RWPE2 (cell line): ENCODE results near the gene IRF2.

ENCODE experiments used
- ATAC-seq: fragments of 200-7000 bp; cut with Tn5 transposase; 3 replicates; pipeline ENCODE4 v1.9.1; 2021; ENCODE audit warnings: low read depth
- DNase-seq: peaks from one replicate; pipeline ENCODE4 v3.0.0-alpha.2; 2020; ENCODE audit warnings: low spot score
- H3K27ac ChIP-seq: fragments of 450-650 bp; 2 replicates; pipeline ENCODE4 v1.5.1; 2017; ENCODE audit warnings: mild to moderate bottlenecking; ENCODE audit not compliant: poor library complexity, severe bottlenecking
- H3K27me3 ChIP-seq: fragments of 250-450 bp; sonication (Bioruptor Pico); 2 replicates; pipeline ENCODE4 v1.5.1; 2021; ENCODE audit warnings: mild to moderate bottlenecking, moderate library complexity; ENCODE audit not compliant: insufficient read depth, poor library complexity, severe bottlenecking
- H3K36me3 ChIP-seq: fragments of 250-450 bp; sonication (Bioruptor Pico); 2 replicates; pipeline ENCODE4 v1.5.1; 2020; ENCODE audit warnings: low read depth, mild to moderate bottlenecking, moderate library complexity
- H3K4me1 ChIP-seq: fragments of 250-450 bp; sonication (Bioruptor Pico); 2 replicates; pipeline ENCODE4 v1.5.1; 2021; ENCODE audit warnings: mild to moderate bottlenecking, moderate library complexity; ENCODE audit not compliant: insufficient read depth, poor library complexity, severe bottlenecking
- H3K4me3 ChIP-seq: fragments of 250-450 bp; sonication (Bioruptor Pico); 2 replicates; pipeline ENCODE4 v1.5.1; 2021; ENCODE audit warnings: mild to moderate bottlenecking, moderate library complexity; ENCODE audit not compliant: severe bottlenecking
- H3K9me3 ChIP-seq: fragments of 250-450 bp; sonication (Bioruptor Pico); 2 replicates; pipeline ENCODE4 v1.5.1; 2021; ENCODE audit warnings: mild to moderate bottlenecking, moderate library complexity; ENCODE audit not compliant: severe bottlenecking
- TF ChIP-seq, protein P1 (sequence below): fragments of 450-650 bp; IDR thresholded peaks from one replicate; pipeline ENCODE4 v1.5.1; 2017; ENCODE audit warnings: mild to moderate bottlenecking, moderate library complexity; ENCODE audit not compliant: poor library complexity, severe bottlenecking

The IRF2 gene

DNA sequence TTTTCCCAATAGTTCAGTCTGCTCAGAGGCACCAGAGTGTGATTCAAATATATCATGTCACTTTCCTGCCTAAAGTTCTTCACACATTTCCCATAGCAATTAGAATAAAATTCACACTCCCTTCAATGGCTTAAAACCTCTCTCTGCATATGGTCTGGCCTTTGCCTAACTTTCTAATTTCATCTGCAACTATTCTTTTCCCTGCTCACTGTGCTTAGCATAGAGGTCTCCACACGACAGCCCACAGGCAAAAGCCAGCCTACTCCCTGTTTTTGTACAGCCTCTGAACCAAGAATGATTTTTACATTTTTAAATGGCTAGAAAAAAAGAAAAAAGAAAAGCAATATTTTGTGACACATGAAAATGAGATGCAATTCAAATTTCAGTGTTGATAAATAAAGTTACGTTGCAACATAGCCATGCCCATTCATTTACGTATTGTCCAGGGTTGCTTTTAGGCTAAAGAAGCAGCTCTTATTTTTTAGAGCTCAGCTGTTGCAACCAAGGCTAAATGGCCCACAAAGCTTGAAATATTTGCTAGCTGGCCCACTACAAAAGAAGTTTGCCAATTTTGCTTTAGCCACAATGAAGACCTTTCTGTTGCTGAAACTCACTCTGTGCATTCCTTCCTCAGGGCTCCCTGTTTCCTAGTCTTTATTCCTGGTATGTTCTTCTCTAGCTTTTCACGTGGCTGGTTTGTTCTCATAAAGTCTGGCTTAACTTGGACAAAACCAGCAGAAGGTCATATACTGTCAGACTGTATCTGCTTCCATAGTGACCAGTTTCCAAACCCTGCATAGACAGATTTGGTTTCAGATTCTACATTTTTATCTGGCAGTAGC is 26.6 kb upstream of the IRF2 start:
- H3K36me3 ChIP-seq, result no peaks in the 10 kb centered on the region
- TF ChIP-seq, protein P1, sequence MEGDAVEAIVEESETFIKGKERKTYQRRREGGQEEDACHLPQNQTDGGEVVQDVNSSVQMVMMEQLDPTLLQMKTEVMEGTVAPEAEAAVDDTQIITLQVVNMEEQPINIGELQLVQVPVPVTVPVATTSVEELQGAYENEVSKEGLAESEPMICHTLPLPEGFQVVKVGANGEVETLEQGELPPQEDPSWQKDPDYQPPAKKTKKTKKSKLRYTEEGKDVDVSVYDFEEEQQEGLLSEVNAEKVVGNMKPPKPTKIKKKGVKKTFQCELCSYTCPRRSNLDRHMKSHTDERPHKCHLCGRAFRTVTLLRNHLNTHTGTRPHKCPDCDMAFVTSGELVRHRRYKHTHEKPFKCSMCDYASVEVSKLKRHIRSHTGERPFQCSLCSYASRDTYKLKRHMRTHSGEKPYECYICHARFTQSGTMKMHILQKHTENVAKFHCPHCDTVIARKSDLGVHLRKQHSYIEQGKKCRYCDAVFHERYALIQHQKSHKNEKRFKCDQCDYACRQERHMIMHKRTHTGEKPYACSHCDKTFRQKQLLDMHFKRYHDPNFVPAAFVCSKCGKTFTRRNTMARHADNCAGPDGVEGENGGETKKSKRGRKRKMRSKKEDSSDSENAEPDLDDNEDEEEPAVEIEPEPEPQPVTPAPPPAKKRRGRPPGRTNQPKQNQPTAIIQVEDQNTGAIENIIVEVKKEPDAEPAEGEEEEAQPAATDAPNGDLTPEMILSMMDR, result no peak
- no peak for ATAC-seq
- no peaks in the 10 kb centered on the region for H3K27me3 ChIP-seq
- H3K27ac ChIP-seq, result no peak overlapping the region
- H3K4me1 ChIP-seq, result no peaks in the 10 kb centered on the region
- no peaks in the 10 kb centered on the region for H3K9me3 ChIP-seq
- no peak overlapping the region for H3K4me3 ChIP-seq
- no peak for DNase-seq

DNA sequence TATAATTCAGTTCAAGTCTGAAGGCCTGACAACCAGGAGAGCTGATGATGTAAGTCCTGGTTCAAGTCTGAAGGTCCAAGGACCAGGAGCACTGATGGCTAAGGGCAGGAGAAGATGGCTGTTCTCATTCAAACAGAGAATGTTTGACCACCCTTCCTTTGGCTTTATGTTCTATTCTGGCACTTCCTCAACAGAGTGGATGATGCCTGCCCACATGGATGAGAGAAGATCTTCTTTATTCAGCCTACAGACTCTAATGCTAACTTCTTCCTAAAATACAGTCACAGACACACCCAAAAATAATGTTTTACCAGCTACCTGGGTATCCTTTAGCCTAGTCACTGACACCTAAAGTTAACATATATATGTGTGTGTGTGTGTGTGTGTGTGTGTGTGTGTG is 25.6 kb upstream of the IRF2 start:
- Histone ChIP-seq H3K9me3 (no peaks in the 10 kb centered on the region), H3K4me1 (no peaks in the 10 kb centered on the region), H3K27ac (no peak overlapping the region), H3K4me3 (no peak overlapping the region), H3K27me3 (no peaks in the 10 kb centered on the region), H3K36me3 (no peaks in the 10 kb centered on the region)
- TF ChIP-seq, protein P1, result no peak
- no peak for ATAC-seq
- no peak for DNase-seq

DNA sequence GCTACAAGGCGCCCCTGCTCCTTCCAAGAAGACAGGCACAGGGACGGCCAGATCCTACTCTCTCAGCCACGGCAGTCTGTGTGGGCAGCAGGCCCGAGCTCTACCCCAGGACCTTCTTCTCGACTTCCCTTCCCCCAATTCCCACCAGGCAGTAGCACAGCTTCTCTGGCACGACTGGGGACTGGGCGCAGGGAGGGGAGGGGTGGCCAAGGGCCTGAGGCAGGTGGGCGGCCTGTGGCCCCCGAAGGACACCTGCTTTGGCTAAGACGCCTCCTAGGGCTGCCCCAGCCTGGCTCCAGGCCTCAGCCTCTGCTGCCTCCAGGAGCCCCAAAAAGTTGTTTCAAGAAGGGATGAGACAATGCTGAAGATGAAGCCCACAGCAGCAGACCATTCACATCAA is 24.2 kb upstream of the IRF2 start:
- Histone ChIP-seq H3K9me3 (no peaks in the 10 kb centered on the region), H3K4me1 (no peaks in the 10 kb centered on the region), H3K36me3 (no peaks in the 10 kb centered on the region), H3K4me3 (no peak overlapping the region), H3K27me3 (no peaks in the 10 kb centered on the region), H3K27ac (no peak overlapping the region)
- no peak for DNase-seq
- ATAC-seq, result no peak
- TF ChIP-seq, protein P1, result no peak

DNA sequence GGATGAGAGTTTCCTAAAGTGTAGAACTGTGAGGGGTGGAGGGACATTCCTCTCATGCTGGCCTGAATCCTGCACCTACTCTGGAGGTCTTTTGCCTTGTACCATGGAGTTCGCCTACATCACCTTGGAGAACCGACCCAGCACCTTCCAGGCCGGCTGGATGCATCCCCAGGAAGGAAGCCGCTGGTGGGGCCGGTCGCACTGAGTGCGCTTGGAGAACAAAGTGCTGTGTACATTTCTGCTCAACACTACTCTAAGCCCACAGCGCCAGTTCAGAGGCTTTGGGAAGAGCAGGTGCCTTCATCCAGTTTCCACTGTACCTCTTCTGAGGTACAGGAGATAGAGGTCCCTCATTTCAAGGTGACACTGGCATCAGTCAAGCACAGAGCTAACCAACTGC is 15.4 kb upstream of the IRF2 start:
- Histone ChIP-seq H3K27me3 (no peaks in the 10 kb centered on the region), H3K36me3 (no peaks in the 10 kb centered on the region), H3K4me3 (no peak overlapping the region), H3K4me1 (no peaks in the 10 kb centered on the region), H3K27ac (no peak overlapping the region), H3K9me3 (no peaks in the 10 kb centered on the region)
- ATAC-seq (no peak), DNase-seq (no peak)
- TF ChIP-seq, protein P1, result no peak

DNA sequence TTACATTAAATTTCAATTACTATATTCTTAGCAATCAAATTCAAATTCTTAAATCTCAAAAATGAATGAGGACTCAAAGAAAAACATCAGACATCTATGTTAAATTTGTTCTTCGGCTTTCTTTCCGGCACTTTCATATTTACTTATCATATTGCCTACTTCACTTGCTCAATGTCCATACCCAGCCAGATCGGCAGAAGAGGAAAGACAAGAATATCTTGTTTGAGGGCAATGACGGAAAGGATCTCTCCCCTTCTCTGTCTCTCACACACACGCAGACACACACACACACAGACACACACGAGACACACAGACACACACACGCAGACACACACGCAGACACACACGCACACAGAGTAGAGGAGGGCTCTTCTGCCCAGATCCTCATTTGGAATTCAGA is 13.2 kb upstream of the IRF2 start:
- H3K36me3 ChIP-seq, result no peaks in the 10 kb centered on the region
- no peaks in the 10 kb centered on the region for H3K9me3 ChIP-seq
- H3K27ac ChIP-seq, result no peak overlapping the region
- ATAC-seq (no peak), DNase-seq (no peak)
- no peaks in the 10 kb centered on the region for H3K27me3 ChIP-seq
- no peaks in the 10 kb centered on the region for H3K4me1 ChIP-seq
- TF ChIP-seq, protein P1, result no peak
- H3K4me3 ChIP-seq, result no peak overlapping the region
